Stimulated activated CD4-positive, alpha-beta T cell treated with anti-CD3 and anti-CD28 coated beads, Interleukin-4, amount 100 ng/mL, for 48 hours (primary cell): ENCODE measurements around the gene CTU2.

Experiments used
- DNase-seq, 2 donors: peaks; one replicate each; pipeline ENCODE4 v3.0.0-alpha.2; 2020; ENCODE audit warnings: low read depth in 2 of 2

CTU2 gene

DNA sequence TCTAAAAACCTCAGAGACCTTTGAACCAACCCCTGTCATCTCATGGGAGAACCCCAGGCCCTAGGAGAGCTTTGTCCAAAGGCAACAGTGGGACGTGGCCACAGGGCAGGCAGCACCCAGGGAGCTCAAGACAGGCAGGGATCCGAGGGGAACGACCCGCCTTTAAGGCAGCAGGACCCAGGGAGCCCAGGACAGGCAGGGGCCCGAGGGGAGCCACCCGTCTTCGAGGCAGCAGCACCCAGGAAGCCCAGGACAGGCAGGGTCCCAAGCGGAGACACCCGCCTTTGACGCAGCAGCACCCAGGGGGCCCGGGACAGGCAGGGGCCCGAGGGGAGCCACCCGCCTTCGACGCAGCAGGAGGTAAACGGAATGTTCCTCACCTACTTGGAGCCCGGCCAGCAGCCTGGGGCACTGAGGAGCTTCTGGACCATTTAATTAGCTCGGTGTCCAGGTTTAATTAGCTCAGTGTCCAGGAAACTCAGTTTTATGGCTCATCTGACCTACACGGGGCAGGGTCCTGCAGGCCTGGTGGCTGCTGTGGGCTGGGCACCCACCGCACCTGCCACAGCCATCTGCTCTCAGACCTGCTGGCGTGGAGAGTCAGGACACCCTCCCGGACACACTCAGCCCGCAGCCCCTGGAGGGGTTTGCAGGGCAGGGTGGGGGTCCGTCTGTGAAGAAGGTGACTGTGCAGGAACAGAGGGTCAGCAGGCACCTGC, 54.3 kb downstream of the CTU2 start:
- DNase-seq = no peak

DNA sequence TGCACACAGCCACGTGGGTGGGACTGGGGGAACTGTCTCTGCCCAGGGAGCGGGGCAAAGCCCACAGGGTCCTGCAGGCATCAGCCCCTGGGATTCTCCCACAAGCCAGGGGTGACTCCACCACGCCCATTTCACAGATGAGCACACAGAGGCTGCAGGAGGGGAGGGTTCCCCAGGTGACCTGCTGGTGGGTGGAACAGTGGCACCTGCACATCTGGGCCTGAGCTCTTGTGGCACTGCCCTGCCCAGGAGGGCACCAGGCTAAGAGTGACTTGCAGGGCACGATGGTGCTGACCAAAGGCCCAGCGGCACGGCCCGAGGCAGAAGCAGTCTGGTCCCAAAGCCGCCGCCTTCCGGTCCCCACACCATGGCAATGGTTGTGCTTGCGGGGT, 54.8 kb downstream of the CTU2 start:
- DNase-seq = no peak

DNA sequence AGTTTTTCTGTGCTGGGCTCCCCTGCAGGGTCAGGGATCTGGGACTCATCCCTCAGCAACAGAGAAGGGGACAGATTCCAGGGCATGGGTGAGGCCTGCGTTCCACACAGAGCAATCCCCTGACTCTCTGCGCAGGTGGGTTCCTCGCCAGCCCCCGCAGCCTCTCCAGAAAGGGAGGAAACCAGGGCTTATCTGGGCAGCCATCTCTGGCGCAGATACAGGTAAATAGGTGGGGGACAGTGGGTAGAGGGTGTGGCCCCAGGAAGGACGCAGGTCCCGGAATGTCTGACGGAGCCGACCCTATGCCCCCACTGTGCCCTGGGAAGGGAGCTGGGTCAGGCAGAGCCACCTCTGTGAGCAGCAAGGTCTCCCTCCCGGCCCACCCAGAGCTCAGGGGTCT, 55.5 kb downstream of the CTU2 start:
- DNase-seq = no peak

DNA sequence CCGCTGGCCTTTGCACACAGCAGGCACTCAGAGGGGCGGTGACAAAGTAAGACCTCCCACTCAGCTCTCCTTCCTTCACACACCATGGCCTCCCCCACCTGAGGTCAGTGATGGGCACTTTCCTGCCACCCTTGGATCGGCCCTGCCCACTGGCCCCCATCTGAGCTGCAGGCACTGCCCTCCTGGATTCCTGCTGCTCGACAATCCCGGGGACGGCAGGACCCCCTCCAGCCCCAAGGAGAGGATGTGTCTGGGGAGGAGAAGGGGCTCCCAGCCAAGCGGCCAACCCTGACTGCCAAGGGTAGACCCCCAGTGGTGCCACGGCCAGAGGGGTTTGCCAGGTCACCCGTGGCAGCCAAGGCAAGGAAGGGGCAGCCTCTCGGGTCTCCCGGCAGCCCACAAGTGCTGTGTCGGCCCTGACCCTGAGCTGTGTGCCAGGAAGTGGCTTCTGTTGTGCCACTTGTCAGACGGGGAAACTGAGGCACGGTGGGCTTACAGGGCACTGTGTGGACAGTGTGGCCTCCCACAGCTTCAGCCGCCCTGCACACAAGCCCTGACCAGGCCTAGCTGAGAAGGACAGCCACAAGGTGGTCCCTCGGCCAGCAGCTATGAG, 56.1 kb downstream of the CTU2 start:
- DNase-seq = no peak

DNA sequence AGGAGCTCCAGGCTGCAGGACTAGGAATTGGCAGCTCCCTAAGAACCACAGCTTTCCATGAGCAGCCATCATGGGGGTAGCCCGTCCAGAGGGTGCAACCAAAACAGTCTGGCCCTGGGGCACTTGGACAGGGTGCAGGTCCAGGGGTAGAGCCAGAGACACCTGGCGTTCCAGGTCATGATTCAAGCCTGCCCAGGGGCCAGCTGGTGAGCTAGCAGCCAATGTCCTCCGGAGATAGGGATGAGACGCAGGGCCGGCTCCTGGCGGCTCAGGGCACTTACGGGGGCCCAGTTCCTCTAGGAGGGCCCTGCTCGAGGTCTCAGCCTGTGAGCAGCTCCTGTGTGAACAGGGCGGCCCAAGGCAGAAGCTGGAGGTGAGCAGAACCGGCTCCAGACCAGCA, 56.6 kb downstream of the CTU2 start:
- no peak for DNase-seq

DNA sequence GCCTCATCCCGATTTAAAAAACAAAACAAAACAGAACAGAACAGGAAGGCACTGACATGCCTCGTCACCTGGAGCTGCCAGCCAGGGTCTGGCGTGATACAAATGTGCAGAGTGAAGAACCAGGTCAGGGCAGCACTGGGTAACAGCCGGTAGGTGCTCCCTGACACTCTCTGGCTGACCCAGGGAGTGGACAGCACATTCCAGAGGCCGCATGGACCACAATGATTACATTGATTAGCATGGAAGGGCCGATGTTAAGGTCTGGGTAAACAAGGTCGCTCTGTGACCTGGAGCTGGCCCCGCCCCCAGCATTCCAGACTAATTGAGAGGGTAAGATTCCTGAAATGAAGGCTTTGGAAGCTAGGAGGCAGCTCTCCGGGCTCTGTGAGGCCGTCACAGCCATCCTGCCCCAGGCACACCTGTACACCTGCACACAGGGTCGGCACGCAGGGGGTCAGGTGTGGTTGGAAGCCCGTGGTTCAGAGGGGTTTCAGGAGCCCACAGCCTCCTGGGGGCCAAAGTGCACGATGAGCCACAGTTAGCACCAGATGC, 57.3 kb downstream of the CTU2 start:
- DNase-seq = no peak

DNA sequence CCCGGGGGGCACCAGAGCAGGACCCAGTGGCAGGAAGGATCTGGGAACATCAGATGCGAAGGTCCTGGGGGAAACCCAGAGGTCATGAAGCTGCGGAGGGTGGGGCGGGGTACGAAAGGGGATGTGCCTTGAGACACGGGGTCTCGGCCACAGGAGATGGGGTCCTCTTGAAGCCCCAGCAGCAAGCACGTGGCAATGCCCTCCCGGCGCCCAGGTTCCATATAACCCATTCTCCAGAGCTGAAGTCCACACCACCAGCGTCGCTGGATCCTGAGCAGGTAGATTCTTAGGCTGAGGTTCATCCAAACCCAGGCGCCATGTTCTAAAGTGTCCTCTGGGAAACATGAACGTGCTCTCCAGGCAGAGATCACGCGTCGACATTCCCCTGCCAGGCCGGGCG, 57.8 kb downstream of the CTU2 start:
- DNase-seq = no peak

DNA sequence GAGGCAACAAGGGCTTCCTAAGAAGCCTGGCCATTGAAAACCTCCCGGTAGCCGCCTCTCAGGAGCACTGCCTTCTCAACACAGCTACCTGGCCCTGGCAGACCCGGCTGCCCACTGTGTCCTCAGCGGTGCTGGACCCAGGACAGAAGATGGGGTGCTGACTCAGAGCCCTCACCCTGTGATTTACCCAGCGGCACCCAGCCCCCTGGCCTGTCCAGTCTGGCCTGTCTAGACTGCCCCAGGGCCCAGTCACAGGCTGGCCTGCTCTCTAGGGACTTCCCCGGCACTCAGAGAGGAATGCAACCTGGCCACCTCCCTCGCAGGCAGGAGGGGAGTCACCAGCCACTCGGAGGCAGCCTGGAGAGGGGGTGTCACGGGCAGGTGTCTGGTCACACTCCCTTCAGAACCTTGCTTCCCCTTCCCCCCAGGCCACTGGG, 58.6 kb downstream of the CTU2 start:
- no peak for DNase-seq
